Measurements from ENCODE around the gene INTS14.

Gene INTS14

GRCh38 chr15:65603134-65603533, 7.8 kb downstream of the INTS14 start:
- POLR2A ChIA-PET: no interaction called here
- CTCF ChIA-PET: interaction anchor here (1.8 kb wide), 3 partner anchors 8 to 35 kb away, joined by 4 to 8 read pairs (median 4); partner anchors contain the start of gene INTS14
- DNase-seq (ENCODE audit: low read depth, low spot score): no peak

GRCh38 chr15:65599677-65600076, 11.3 kb downstream of the INTS14 start:
- CTCF ChIA-PET: interaction anchor here (1.9 kb wide), 1 partner anchor 257 kb away, joined by 4 read pairs; no protein-coding TSS in a partner anchor
- TF ChIP-seq CTCF (IDR thresholded peaks at IDR 0.05; ENCODE audit: insufficient read depth, low read length, missing control alignments): no peak
- POLR2A ChIA-PET: no interaction called here

More at GRCh38 chr15:65603134-65603533, 7.8 kb downstream of the INTS14 start:
- TF ChIP-seq CTCF (IDR thresholded peaks at IDR 0.05; ENCODE audit: insufficient read depth, low read length, missing control alignments): no peak
- no peak overlapping the region for H3K4me3 ChIP-seq (ENCODE audit: low read depth, low read length)

GRCh38 chr15:65598468-65598867, 12.5 kb downstream of the INTS14 start:
- ChIA-PET CTCF (interaction anchor here (0.9 to 1.2 kb wide), 3 partner anchors 12 to 258 kb away, joined by 3 to 6 read pairs (median 4); partner anchors contain the start of gene INTS14), POLR2A (no interaction called here)
- no peak overlapping the region for H3K4me3 ChIP-seq (ENCODE audit: low read depth, low read length)
- no peak for TF ChIP-seq CTCF (IDR thresholded peaks at IDR 0.05; ENCODE audit: insufficient read depth, low read length, missing control alignments)
- DNase-seq (ENCODE audit: low read depth, low spot score): no peak

More at GRCh38 chr15:65599677-65600076, 11.3 kb downstream of the INTS14 start:
- no peak for DNase-seq (ENCODE audit: low read depth, low spot score)
- no peak overlapping the region for H3K4me3 ChIP-seq (ENCODE audit: low read depth, low read length)

- no peak for DNase-seq (ENCODE audit: low read depth, low spot score)
- ChIA-PET POLR2A (no interaction called here), CTCF (interaction anchor here (0.8 to 3.7 kb wide), 9 partner anchors 9 to 261 kb away, joined by 3 to 16 read pairs (median 5); partner anchors contain the start of gene INTS14)
- no peak overlapping the region for H3K4me3 ChIP-seq (ENCODE audit: low read depth, low read length)
- no peak for TF ChIP-seq CTCF (IDR thresholded peaks at IDR 0.05; ENCODE audit: insufficient read depth, low read length, missing control alignments)
Measured at GRCh38 chr15:65595960-65596359, 15.0 kb downstream of the INTS14 start.

- no peak for DNase-seq (ENCODE audit: low read depth, low spot score)
- H3K4me3 ChIP-seq (ENCODE audit: low read depth, low read length): no peak overlapping the region
- CTCF ChIA-PET: interaction anchor here (0.8 kb wide), 1 partner anchor 9 kb away, joined by 3 read pairs; no protein-coding TSS in a partner anchor
- POLR2A ChIA-PET: no interaction called here
- no peak for TF ChIP-seq CTCF (IDR thresholded peaks at IDR 0.05; ENCODE audit: insufficient read depth, low read length, missing control alignments)
Measured at GRCh38 chr15:65587094-65587493, 23.8 kb downstream of the INTS14 start.

GRCh38 chr15:65584241-65584640, 26.7 kb downstream of the INTS14 start:
- ChIA-PET CTCF (interaction anchor here (1.0 to 1.5 kb wide), 2 partner anchors 12 to 15 kb away, joined by 4 to 5 read pairs; no protein-coding TSS in a partner anchor), POLR2A (no interaction called here)
- no peak for DNase-seq (ENCODE audit: low read depth, low spot score)
- TF ChIP-seq CTCF (IDR thresholded peaks at IDR 0.05; ENCODE audit: insufficient read depth, low read length, missing control alignments): no peak
- no peak overlapping the region for H3K4me3 ChIP-seq (ENCODE audit: low read depth, low read length)

Measured in AG04449 (cell line).